ENCODE results near the gene PI16. TPM values are rescaled to one million over a fixed set of nuclear protein-coding genes. Genes with fewer than 3 reads are reported as not detected.

PI16 gene
- total RNA-seq, 1 experiment from 2014 or later, result not detected

GRCh38 chr6:36967757-36968156 lies 13.2 kb downstream of the PI16 start:
- H3K36me3 ChIP-seq, result peaks cover 61% of the 10 kb centered on the region
- no peaks in the 10 kb centered on the region for H3K9me3 ChIP-seq (replicated peaks)
- no peaks in the 10 kb centered on the region for H3K4me1 ChIP-seq (replicated peaks)
- no peaks in the 10 kb centered on the region for H3K27me3 ChIP-seq (replicated peaks)
- H3K4me3 ChIP-seq, result no peak overlapping the region
- no peak overlapping the region for H3K27ac ChIP-seq
- DNase-seq (ENCODE audit: low read depth in 1 of 2, low spot score in 2 of 2), result no peak

GRCh38 chr6:36968266-36968977 lies 13.9 kb downstream of the PI16 start:
- Histone ChIP-seq H3K9me3 (replicated peaks) (no peaks in the 10 kb centered on the region), H3K27ac (no peak overlapping the region), H3K4me1 (replicated peaks) (no peaks in the 10 kb centered on the region), H3K36me3 (peaks cover 68% of the 10 kb centered on the region), H3K27me3 (replicated peaks) (no peaks in the 10 kb centered on the region), H3K4me3 (no peak overlapping the region)
- no peak for DNase-seq (ENCODE audit: low read depth in 1 of 2, low spot score in 2 of 2)

GRCh38 chr6:36969240-36969691 lies 14.7 kb downstream of the PI16 start:
- Histone ChIP-seq H3K27ac (no peak overlapping the region), H3K36me3 (peaks cover 76% of the 10 kb centered on the region), H3K9me3 (replicated peaks) (no peaks in the 10 kb centered on the region), H3K27me3 (replicated peaks) (no peaks in the 10 kb centered on the region), H3K4me3 (no peak overlapping the region), H3K4me1 (replicated peaks) (no peaks in the 10 kb centered on the region)
- no peak for DNase-seq (ENCODE audit: low read depth in 1 of 2, low spot score in 2 of 2)

GRCh38 chr6:36969988-36970891 lies 15.7 kb downstream of the PI16 start:
- DNase-seq (ENCODE audit: low read depth in 1 of 2, low spot score in 2 of 2), result no peak
- H3K36me3 ChIP-seq, result peaks cover 86% of the 10 kb centered on the region
- H3K27ac ChIP-seq, result no peak overlapping the region

GRCh38 chr6:36970892-36971842 lies 16.6 kb downstream of the PI16 start:
- Histone ChIP-seq H3K4me3 (no peak overlapping the region), H3K27me3 (replicated peaks) (no peaks in the 10 kb centered on the region), H3K27ac (no peak overlapping the region), H3K4me1 (replicated peaks) (no peaks in the 10 kb centered on the region), H3K9me3 (replicated peaks) (no peaks in the 10 kb centered on the region), H3K36me3 (peaks cover 95% of the 10 kb centered on the region)
- DNase-seq (ENCODE audit: low read depth in 1 of 2, low spot score in 2 of 2), result no peak

More at GRCh38 chr6:36969988-36970891, 15.7 kb downstream of the PI16 start:
- no peaks in the 10 kb centered on the region for H3K27me3 ChIP-seq (replicated peaks)
- H3K4me1 ChIP-seq (replicated peaks), result no peaks in the 10 kb centered on the region
- H3K4me3 ChIP-seq, result no peak overlapping the region
- H3K9me3 ChIP-seq (replicated peaks), result no peaks in the 10 kb centered on the region

- H3K27me3 ChIP-seq (replicated peaks), result no peaks in the 10 kb centered on the region
- H3K9me3 ChIP-seq (replicated peaks), result no peaks in the 10 kb centered on the region
- H3K36me3 ChIP-seq, result peaks cover 100% of the 10 kb centered on the region
- no peaks in the 10 kb centered on the region for H3K4me1 ChIP-seq (replicated peaks)
- H3K4me3 ChIP-seq, result no peak overlapping the region
- no peak overlapping the region for H3K27ac ChIP-seq
- no peak for DNase-seq (ENCODE audit: low read depth in 1 of 2, low spot score in 2 of 2)
Observed at GRCh38 chr6:36971921-36972673, 17.6 kb downstream of the PI16 start.

- Histone ChIP-seq H3K27ac (no peak overlapping the region), H3K36me3 (peaks cover 100% of the 10 kb centered on the region), H3K9me3 (replicated peaks) (no peaks in the 10 kb centered on the region), H3K4me1 (replicated peaks) (no peaks in the 10 kb centered on the region), H3K4me3 (no peak overlapping the region), H3K27me3 (replicated peaks) (no peaks in the 10 kb centered on the region)
- DNase-seq (ENCODE audit: low read depth in 1 of 2, low spot score in 2 of 2), result no peak
Observed at GRCh38 chr6:36973190-36973589, 18.7 kb downstream of the PI16 start.

GRCh38 chr6:36973647-36974046 lies 19.1 kb downstream of the PI16 start:
- peaks cover 100% of the 10 kb centered on the region for H3K36me3 ChIP-seq

GRCh38 chr6:36975231-36976006 lies 20.9 kb downstream of the PI16 start:
- Histone ChIP-seq H3K4me3 (no peak overlapping the region), H3K27me3 (replicated peaks) (no peaks in the 10 kb centered on the region), H3K4me1 (replicated peaks) (no peaks in the 10 kb centered on the region), H3K9me3 (replicated peaks) (no peaks in the 10 kb centered on the region), H3K27ac (no peak overlapping the region), H3K36me3 (peaks cover 96% of the 10 kb centered on the region)
- no peak for DNase-seq (ENCODE audit: low read depth in 1 of 2, low spot score in 2 of 2)

More at GRCh38 chr6:36973647-36974046, 19.1 kb downstream of the PI16 start:
- H3K4me3 ChIP-seq, result no peak overlapping the region
- H3K27ac ChIP-seq, result no peak overlapping the region
- H3K27me3 ChIP-seq (replicated peaks), result no peaks in the 10 kb centered on the region
- no peak for DNase-seq (ENCODE audit: low read depth in 1 of 2, low spot score in 2 of 2)
- no peaks in the 10 kb centered on the region for H3K4me1 ChIP-seq (replicated peaks)
- no peaks in the 10 kb centered on the region for H3K9me3 ChIP-seq (replicated peaks)

- Histone ChIP-seq H3K4me1 (replicated peaks) (no peaks in the 10 kb centered on the region), H3K36me3 (peaks cover 96% of the 10 kb centered on the region), H3K27ac (no peak overlapping the region), H3K4me3 (no peak overlapping the region), H3K27me3 (replicated peaks) (no peaks in the 10 kb centered on the region), H3K9me3 (replicated peaks) (no peaks in the 10 kb centered on the region)
- no peak for DNase-seq (ENCODE audit: low read depth in 1 of 2, low spot score in 2 of 2)
Observed at GRCh38 chr6:36976007-36976264, 21.4 kb downstream of the PI16 start.

GRCh38 chr6:36976509-36976908 lies 22.0 kb downstream of the PI16 start:
- no peaks in the 10 kb centered on the region for H3K4me1 ChIP-seq (replicated peaks)
- no peak overlapping the region for H3K27ac ChIP-seq
- H3K9me3 ChIP-seq (replicated peaks), result no peaks in the 10 kb centered on the region
- H3K36me3 ChIP-seq, result peaks cover 96% of the 10 kb centered on the region
- no peak overlapping the region for H3K4me3 ChIP-seq
- DNase-seq (ENCODE audit: low read depth in 1 of 2, low spot score in 2 of 2), result no peak
- no peaks in the 10 kb centered on the region for H3K27me3 ChIP-seq (replicated peaks)

GRCh38 chr6:36976931-36977330 lies 22.4 kb downstream of the PI16 start:
- no peaks in the 10 kb centered on the region for H3K27me3 ChIP-seq (replicated peaks)
- H3K4me3 ChIP-seq, result no peak overlapping the region
- peaks cover 96% of the 10 kb centered on the region for H3K36me3 ChIP-seq
- no peak overlapping the region for H3K27ac ChIP-seq
- DNase-seq (ENCODE audit: low read depth in 1 of 2, low spot score in 2 of 2), result no peak
- H3K9me3 ChIP-seq (replicated peaks), result no peaks in the 10 kb centered on the region
- no peaks in the 10 kb centered on the region for H3K4me1 ChIP-seq (replicated peaks)
